Measurements from ENCODE around the gene SPDYE5.

- TF ChIP-seq RXRA (IDR thresholded peaks at IDR 0.05) (no peak), REST (IDR thresholded peaks at IDR 0.05) (no peak), CTCF (IDR thresholded peaks at IDR 0.05; ENCODE audit: low read depth, low read length, missing input control) (no peak), RAD21 (IDR thresholded peaks at IDR 0.05) (no peak), EGR1 (IDR thresholded peaks at IDR 0.05; ENCODE audit: low read depth in 2 of 2) (no peak), JUND (IDR thresholded peaks at IDR 0.05) (no peak), FOXA2 (IDR thresholded peaks at IDR 0.05) (no peak), TAF1 (conservative IDR thresholded peaks at IDR 0.05) (no peak), MAX (IDR thresholded peaks at IDR 0.05) (no peak), SP1 (IDR thresholded peaks at IDR 0.05) (no peak), GABPA (IDR thresholded peaks at IDR 0.05 in 1 of 2, conservative IDR thresholded peaks at IDR 0.05 in 1 of 2) (no peak)
- TF ChIP-seq, protein P1, sequence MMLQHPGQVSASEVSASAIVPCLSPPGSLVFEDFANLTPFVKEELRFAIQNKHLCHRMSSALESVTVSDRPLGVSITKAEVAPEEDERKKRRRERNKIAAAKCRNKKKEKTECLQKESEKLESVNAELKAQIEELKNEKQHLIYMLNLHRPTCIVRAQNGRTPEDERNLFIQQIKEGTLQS (IDR thresholded peaks at IDR 0.05), result no peak
These were observed 42.7 kb downstream of the SPDYE5 start for GRCh38 chr7:75534727-75535307.
